Stimulated activated CD4-positive, alpha-beta T cell treated with anti-CD3 and anti-CD28 coated beads, Interleukin-4, amount 100 ng/mL, for 24 hours (primary cell): Measurements from ENCODE around the gene MAPK4.

Experiments used
- DNase-seq: peaks from one replicate; pipeline ENCODE4 v3.0.0-alpha.2; 2020

The MAPK4 gene

GRCh38 chr18:50627594-50628532 is 68.0 kb downstream of the MAPK4 start:
- no peak for DNase-seq

GRCh38 chr18:50628533-50628905 is 68.6 kb downstream of the MAPK4 start:
- no peak for DNase-seq

- DNase-seq, result no peak
Observed at GRCh38 chr18:50629148-50629631, 69.3 kb downstream of the MAPK4 start.

GRCh38 chr18:50630895-50631294 is 71.0 kb downstream of the MAPK4 start:
- no peak for DNase-seq

GRCh38 chr18:50632895-50633515 is 73.1 kb downstream of the MAPK4 start:
- DNase-seq, result no peak

GRCh38 chr18:50633992-50634391 is 74.1 kb downstream of the MAPK4 start:
- DNase-seq, result no peak

- no peak for DNase-seq
Observed at GRCh38 chr18:50636366-50637057, 76.6 kb downstream of the MAPK4 start.

- DNase-seq, result no peak
Observed at GRCh38 chr18:50638016-50638883, 78.4 kb downstream of the MAPK4 start.

GRCh38 chr18:50638884-50639420 is 79.1 kb downstream of the MAPK4 start:
- DNase-seq, result no peak

- no peak for DNase-seq
Observed at GRCh38 chr18:50639711-50640110, 79.8 kb downstream of the MAPK4 start.

GRCh38 chr18:50642439-50642838 is 82.6 kb downstream of the MAPK4 start:
- DNase-seq, result no peak

GRCh38 chr18:50644146-50644545 is 84.3 kb downstream of the MAPK4 start:
- DNase-seq, result no peak

GRCh38 chr18:50644807-50645206 is 84.9 kb downstream of the MAPK4 start:
- no peak for DNase-seq

- DNase-seq, result no peak
Observed at GRCh38 chr18:50647237-50647636, 87.3 kb downstream of the MAPK4 start.

GRCh38 chr18:50647792-50648191 is 87.9 kb downstream of the MAPK4 start:
- no peak for DNase-seq

GRCh38 chr18:50649821-50650220 is 89.9 kb downstream of the MAPK4 start:
- no peak for DNase-seq

GRCh38 chr18:50651334-50651733 is 91.4 kb downstream of the MAPK4 start:
- no peak for DNase-seq

- DNase-seq, result no peak
Observed at GRCh38 chr18:50653402-50654093, 93.7 kb downstream of the MAPK4 start.

- no peak for DNase-seq
Observed at GRCh38 chr18:50654211-50654610, 94.3 kb downstream of the MAPK4 start.

- no peak for DNase-seq
Observed at GRCh38 chr18:50654658-50655550, 95.0 kb downstream of the MAPK4 start.

GRCh38 chr18:50656396-50656795 is 96.5 kb downstream of the MAPK4 start:
- DNase-seq, result no peak
